Measurements from ENCODE around the gene PPIB.

PPIB gene

GRCh38 chr15:64166102-64166890, 3.5 kb upstream of the PPIB start:
- no peak for DNase-seq
- peaks cover 7 to 28% (median 20%) of the 10 kb centered on the region in 4 experiments for H3K4me1 ChIP-seq (ENCODE audit: control extremely low read depth in 1 of 4, control insufficient read depth in 4 of 4, insufficient read depth in 4 of 4, low read length in 3 of 4)
- H3K27me3 ChIP-seq (replicated peaks in 2 of 5; ENCODE audit: control insufficient read depth in 4 of 5, insufficient read depth in 5 of 5, low read length in 4 of 5) = no peaks in the 10 kb centered on the region
- WGBS (ENCODE audit: insufficient coverage) = 100% methylated on average over 3 of the region's 5 CpGs
- ChIA-PET POLR2A (no interaction called here), CTCF (interaction anchor here (0.6 to 1.3 kb wide), 2 partner anchors 9 to 13 kb away, joined by 3 read pairs; no protein-coding TSS in a partner anchor)
- no peaks in the 10 kb centered on the region for H3K9me3 ChIP-seq (ENCODE audit: control extremely low read depth in 1 of 5, control insufficient read depth in 4 of 5, insufficient read depth in 2 of 5, low read depth in 1 of 5, low read length in 4 of 5)
- H3K4me3 ChIP-seq (ENCODE audit: control insufficient read depth in 1 of 7, extremely low read depth in 1 of 7, insufficient read depth in 4 of 7, low read depth in 2 of 7, low read length in 6 of 7) = no peak overlapping the region
- H3K27ac ChIP-seq (ENCODE audit: insufficient read depth in 1 of 2, low read depth in 1 of 2, low read length in 2 of 2, poor library complexity in 1 of 2, severe bottlenecking in 2 of 2) = no peak overlapping the region
- peaks cover 5 to 18% (median 10%) of the 10 kb centered on the region in 4 experiments for H3K36me3 ChIP-seq (ENCODE audit: control insufficient read depth in 4 of 4, insufficient read depth in 4 of 4, low read length in 3 of 4)

- POLR2A ChIA-PET = no interaction called here
- CTCF ChIA-PET = interaction anchor here (1.2 to 4.0 kb wide), 3 partner anchors 11 to 23 kb away, joined by 3 to 27 read pairs (median 9); partner anchors contain the start of gene SNX22
- H3K27me3 ChIP-seq (replicated peaks in 2 of 5; ENCODE audit: control insufficient read depth in 4 of 5, insufficient read depth in 5 of 5, low read length in 4 of 5) = no peaks in the 10 kb centered on the region
- no peak for DNase-seq
- H3K27ac ChIP-seq (ENCODE audit: insufficient read depth in 1 of 2, low read depth in 1 of 2, low read length in 2 of 2, poor library complexity in 1 of 2, severe bottlenecking in 2 of 2) = no peak overlapping the region
- WGBS (ENCODE audit: insufficient coverage) = 100% methylated on average over 2 of the region's 4 CpGs
- H3K36me3 ChIP-seq (ENCODE audit: control insufficient read depth in 4 of 4, insufficient read depth in 4 of 4, low read length in 3 of 4) = peaks cover 2 to 15% (median 10%) of the 10 kb centered on the region in 4 experiments
- H3K4me1 ChIP-seq (ENCODE audit: control extremely low read depth in 1 of 4, control insufficient read depth in 4 of 4, insufficient read depth in 4 of 4, low read length in 3 of 4) = peaks cover 7 to 30% (median 23%) of the 10 kb centered on the region in 4 experiments
- H3K9me3 ChIP-seq (ENCODE audit: control extremely low read depth in 1 of 5, control insufficient read depth in 4 of 5, insufficient read depth in 2 of 5, low read depth in 1 of 5, low read length in 4 of 5) = no peaks in the 10 kb centered on the region
- no peak overlapping the region for H3K4me3 ChIP-seq (ENCODE audit: control insufficient read depth in 1 of 7, extremely low read depth in 1 of 7, insufficient read depth in 4 of 7, low read depth in 2 of 7, low read length in 6 of 7)
Observed at GRCh38 chr15:64164436-64164835, 1.6 kb upstream of the PPIB start.

DNA sequence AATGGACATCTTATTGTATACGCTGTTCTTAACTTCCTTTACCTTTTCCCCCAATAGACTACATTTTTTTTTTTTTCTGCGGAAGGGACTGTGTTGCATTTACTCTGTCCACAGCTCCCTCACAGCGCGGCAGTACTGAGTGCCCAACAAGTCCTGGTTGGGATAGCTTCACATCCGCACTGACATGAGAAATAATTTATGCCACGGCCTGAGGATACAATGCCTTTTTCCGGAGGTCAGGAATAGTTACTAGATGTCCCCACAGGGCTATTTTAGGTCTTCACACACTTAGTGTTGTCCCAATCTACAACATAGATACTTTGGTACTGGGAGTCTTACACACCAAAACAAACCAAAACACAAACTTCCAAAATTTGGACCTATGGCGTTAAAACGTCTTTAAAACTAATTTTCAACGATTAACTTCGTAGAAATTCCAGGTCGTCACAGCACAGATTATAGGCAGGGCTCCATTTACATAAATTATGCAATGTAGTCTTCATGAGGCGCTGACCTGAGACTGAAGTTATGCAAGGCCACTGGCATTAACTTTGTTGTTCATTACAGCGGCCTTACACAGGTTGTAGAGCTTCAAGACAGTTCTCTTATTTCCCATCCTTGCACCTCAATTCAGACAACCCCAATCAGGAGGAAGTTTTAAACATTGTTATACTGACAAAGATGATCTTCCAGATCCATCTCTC, 989 bp upstream of the PPIB start:
- ChIA-PET CTCF (interaction anchor here (1.2 to 4.0 kb wide), 3 partner anchors 11 to 23 kb away, joined by 3 to 27 read pairs (median 9); partner anchors contain the start of gene SNX22), POLR2A (interaction anchor here (0.6 to 2.5 kb wide), 6 partner anchors 10 to 367 kb away, joined by 3 to 15 read pairs (median 4); partner anchors contain the start of gene CSNK1G1)
- Histone ChIP-seq H3K9me3 (ENCODE audit: control extremely low read depth in 1 of 5, control insufficient read depth in 4 of 5, insufficient read depth in 2 of 5, low read depth in 1 of 5, low read length in 4 of 5) (no peaks in the 10 kb centered on the region), H3K27ac (ENCODE audit: insufficient read depth in 1 of 2, low read depth in 1 of 2, low read length in 2 of 2, poor library complexity in 1 of 2, severe bottlenecking in 2 of 2) (peak overlapping the region; percentile 55 to 83), H3K36me3 (ENCODE audit: control insufficient read depth in 4 of 4, insufficient read depth in 4 of 4, low read length in 3 of 4) (peaks cover 6 to 20% (median 13%) of the 10 kb centered on the region in 4 experiments), H3K27me3 (replicated peaks in 2 of 5; ENCODE audit: control insufficient read depth in 4 of 5, insufficient read depth in 5 of 5, low read length in 4 of 5) (no peaks in the 10 kb centered on the region), H3K4me3 (ENCODE audit: control insufficient read depth in 1 of 7, extremely low read depth in 1 of 7, insufficient read depth in 4 of 7, low read depth in 2 of 7, low read length in 6 of 7) (peak overlapping the region in 6 of 7 experiments; percentile 62 to 96 (median 83)), H3K4me1 (ENCODE audit: control extremely low read depth in 1 of 4, control insufficient read depth in 4 of 4, insufficient read depth in 4 of 4, low read length in 3 of 4) (peaks cover 7 to 30% (median 23%) of the 10 kb centered on the region in 4 experiments)
- DNase-seq = peak in 2 of 3 donors; percentile 17 to 22
- 46% methylated on average over 14 of the region's 14 CpGs for WGBS (ENCODE audit: insufficient coverage)

DNA sequence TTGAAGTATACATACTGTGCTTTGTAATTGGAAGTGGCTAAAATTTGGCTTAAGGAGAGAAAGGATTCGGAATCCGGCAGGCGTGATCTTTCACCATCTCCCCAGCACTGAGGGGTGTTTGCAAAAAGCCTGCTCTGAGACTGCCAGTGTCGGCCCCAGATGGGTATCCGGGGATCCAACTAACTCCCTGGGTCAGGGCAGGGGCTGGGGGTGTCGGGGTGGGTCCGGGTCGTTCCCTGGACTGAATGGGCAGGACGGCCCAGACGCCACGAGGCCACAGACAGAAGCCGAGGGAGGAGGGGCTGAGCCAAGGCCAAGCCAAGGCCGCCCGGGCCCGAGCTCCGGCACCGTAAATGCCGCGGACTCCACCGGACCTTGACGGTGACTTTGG, 349 bp downstream of the PPIB start:
- 1% methylated on average over 19 of the region's 21 CpGs for WGBS (ENCODE audit: insufficient coverage)
- ChIA-PET POLR2A (interaction anchor here (1.0 to 2.5 kb wide), 3 partner anchors 9 to 194 kb away, joined by 3 to 15 read pairs (median 4); partner anchors contain the start of gene CSNK1G1), CTCF (interaction anchor here (4.0 kb wide), 1 partner anchor 9 kb away, joined by 27 read pairs; the partner anchor contains the start of gene SNX22)
- H3K4me1 ChIP-seq (ENCODE audit: control extremely low read depth in 1 of 4, control insufficient read depth in 4 of 4, insufficient read depth in 4 of 4, low read length in 3 of 4) = peaks cover 7 to 30% (median 23%) of the 10 kb centered on the region in 4 experiments
- no peak for DNase-seq
- peaks cover 14 to 31% (median 26%) of the 10 kb centered on the region in 4 experiments for H3K36me3 ChIP-seq (ENCODE audit: control insufficient read depth in 4 of 4, insufficient read depth in 4 of 4, low read length in 3 of 4)
- no peaks in the 10 kb centered on the region for H3K27me3 ChIP-seq (replicated peaks in 2 of 5; ENCODE audit: control insufficient read depth in 4 of 5, insufficient read depth in 5 of 5, low read length in 4 of 5)
- peak overlapping the region; percentile 81 to 96 (median 90) for H3K4me3 ChIP-seq (ENCODE audit: control insufficient read depth in 1 of 7, extremely low read depth in 1 of 7, insufficient read depth in 4 of 7, low read depth in 2 of 7, low read length in 6 of 7)
- H3K27ac ChIP-seq (ENCODE audit: insufficient read depth in 1 of 2, low read depth in 1 of 2, low read length in 2 of 2, poor library complexity in 1 of 2, severe bottlenecking in 2 of 2) = peak overlapping the region; percentile 88 to 94
- no peaks in the 10 kb centered on the region for H3K9me3 ChIP-seq (ENCODE audit: control extremely low read depth in 1 of 5, control insufficient read depth in 4 of 5, insufficient read depth in 2 of 5, low read depth in 1 of 5, low read length in 4 of 5)

- H3K4me3 ChIP-seq (ENCODE audit: control insufficient read depth in 1 of 7, extremely low read depth in 1 of 7, insufficient read depth in 4 of 7, low read depth in 2 of 7, low read length in 6 of 7) = peak overlapping the region in 6 of 7 experiments; percentile 83 to 96 (median 91)
- DNase-seq = no peak
- H3K4me1 ChIP-seq (ENCODE audit: control extremely low read depth in 1 of 4, control insufficient read depth in 4 of 4, insufficient read depth in 4 of 4, low read length in 3 of 4) = peaks cover 7 to 30% (median 23%) of the 10 kb centered on the region in 4 experiments
- ChIA-PET CTCF (interaction anchor here (4.0 kb wide), 1 partner anchor 9 kb away, joined by 27 read pairs; the partner anchor contains the start of gene SNX22), POLR2A (interaction anchor here (2.5 kb wide), 1 partner anchor 8 kb away, joined by 15 read pairs; no protein-coding TSS in a partner anchor)
- peak overlapping the region; percentile 88 to 94 for H3K27ac ChIP-seq (ENCODE audit: insufficient read depth in 1 of 2, low read depth in 1 of 2, low read length in 2 of 2, poor library complexity in 1 of 2, severe bottlenecking in 2 of 2)
- H3K36me3 ChIP-seq (ENCODE audit: control insufficient read depth in 4 of 4, insufficient read depth in 4 of 4, low read length in 3 of 4) = peaks cover 14 to 34% (median 32%) of the 10 kb centered on the region in 4 experiments
- 91% methylated on average over 9 of the region's 12 CpGs for WGBS (ENCODE audit: insufficient coverage)
- H3K27me3 ChIP-seq (replicated peaks in 2 of 5; ENCODE audit: control insufficient read depth in 4 of 5, insufficient read depth in 5 of 5, low read length in 4 of 5) = no peaks in the 10 kb centered on the region
- no peaks in the 10 kb centered on the region for H3K9me3 ChIP-seq (ENCODE audit: control extremely low read depth in 1 of 5, control insufficient read depth in 4 of 5, insufficient read depth in 2 of 5, low read depth in 1 of 5, low read length in 4 of 5)
Observed at GRCh38 chr15:64161688-64162477, 939 bp downstream of the PPIB start.

- Histone ChIP-seq H3K27me3 (replicated peaks in 2 of 5; ENCODE audit: control insufficient read depth in 4 of 5, insufficient read depth in 5 of 5, low read length in 4 of 5) (no peaks in the 10 kb centered on the region), H3K4me1 (ENCODE audit: control extremely low read depth in 1 of 4, control insufficient read depth in 4 of 4, insufficient read depth in 4 of 4, low read length in 3 of 4) (peaks cover 0 to 16% (median 15%) of the 10 kb centered on the region in 4 experiments), H3K9me3 (ENCODE audit: control extremely low read depth in 1 of 5, control insufficient read depth in 4 of 5, insufficient read depth in 2 of 5, low read depth in 1 of 5, low read length in 4 of 5) (no peaks in the 10 kb centered on the region), H3K27ac (ENCODE audit: insufficient read depth in 1 of 2, low read depth in 1 of 2, low read length in 2 of 2, poor library complexity in 1 of 2, severe bottlenecking in 2 of 2) (no peak overlapping the region), H3K36me3 (ENCODE audit: control insufficient read depth in 4 of 4, insufficient read depth in 4 of 4, low read length in 3 of 4) (peaks cover 18 to 63% (median 54%) of the 10 kb centered on the region in 4 experiments), H3K4me3 (ENCODE audit: control insufficient read depth in 1 of 7, extremely low read depth in 1 of 7, insufficient read depth in 4 of 7, low read depth in 2 of 7, low read length in 6 of 7) (no peak overlapping the region)
- no peak for DNase-seq
- 99% methylated on average over 8 of the region's 11 CpGs for WGBS (ENCODE audit: insufficient coverage)
- ChIA-PET POLR2A (no interaction called here), CTCF (interaction anchor here (1.0 to 1.6 kb wide), 2 partner anchors 9 to 13 kb away, joined by 3 to 4 read pairs; no protein-coding TSS in a partner anchor)
Observed at GRCh38 chr15:64158363-64159134, 4.3 kb downstream of the PPIB start.

Data from common myeloid progenitor, CD34-positive (primary cell).